Gastroesophageal sphincter (tissue), 3 donors: Measurements from ENCODE around the gene RAB6A.

Experiments
- CTCF ChIP-seq, 4 experiments: fragments of 200-600 bp in 2 of 4; fragments of 450-650 bp in 2 of 4; sonication (generic) in 1 of 4; IDR thresholded peaks; one replicate each; pipeline ENCODE4 v1.5.1; 2017 to 2019; ENCODE audit warnings: antibody characterized with exemption in 4 of 4, mild to moderate bottlenecking in 2 of 4, moderate library complexity in 2 of 4
- EP300 ChIP-seq: sonication (generic); formaldehyde crosslinking; IDR thresholded peaks from one replicate; pipeline ENCODE4 v1.6.1; 2017; ENCODE audit warnings: antibody characterized with exemption, mild to moderate bottlenecking
- POLR2A ChIP-seq, 2 donors: fragments of 450-650 bp; IDR thresholded peaks; one replicate each; pipeline ENCODE4 v1.6.1; 2017; ENCODE audit warnings: antibody characterized with exemption in 2 of 2, mild to moderate bottlenecking in 2 of 2, moderate library complexity in 1 of 2
- POLR2AphosphoS5 ChIP-seq: sonication (generic); formaldehyde crosslinking; IDR thresholded peaks from one replicate; pipeline ENCODE4 v1.6.1; 2017; ENCODE audit warnings: antibody characterized with exemption

GRCh38 chr11:73645972-73646631, 114.8 kb downstream of the RAB6A start, which contains the start of gene PLEKHB1:
- TF ChIP-seq CTCF (IDR thresholded peaks at IDR 0.05) (no peak), POLR2AphosphoS5 (no peak), POLR2A (IDR thresholded peaks at IDR 0.05) (no peak), EP300 (no peak)
